Measurements from ENCODE around the gene EME2. TPM values are rescaled to one million over a fixed set of nuclear protein-coding genes. Genes with fewer than 3 reads are reported as not detected.

EME2 gene
- total RNA-seq, 1 donor from 2014 or later: 41.5 TPM

DNA sequence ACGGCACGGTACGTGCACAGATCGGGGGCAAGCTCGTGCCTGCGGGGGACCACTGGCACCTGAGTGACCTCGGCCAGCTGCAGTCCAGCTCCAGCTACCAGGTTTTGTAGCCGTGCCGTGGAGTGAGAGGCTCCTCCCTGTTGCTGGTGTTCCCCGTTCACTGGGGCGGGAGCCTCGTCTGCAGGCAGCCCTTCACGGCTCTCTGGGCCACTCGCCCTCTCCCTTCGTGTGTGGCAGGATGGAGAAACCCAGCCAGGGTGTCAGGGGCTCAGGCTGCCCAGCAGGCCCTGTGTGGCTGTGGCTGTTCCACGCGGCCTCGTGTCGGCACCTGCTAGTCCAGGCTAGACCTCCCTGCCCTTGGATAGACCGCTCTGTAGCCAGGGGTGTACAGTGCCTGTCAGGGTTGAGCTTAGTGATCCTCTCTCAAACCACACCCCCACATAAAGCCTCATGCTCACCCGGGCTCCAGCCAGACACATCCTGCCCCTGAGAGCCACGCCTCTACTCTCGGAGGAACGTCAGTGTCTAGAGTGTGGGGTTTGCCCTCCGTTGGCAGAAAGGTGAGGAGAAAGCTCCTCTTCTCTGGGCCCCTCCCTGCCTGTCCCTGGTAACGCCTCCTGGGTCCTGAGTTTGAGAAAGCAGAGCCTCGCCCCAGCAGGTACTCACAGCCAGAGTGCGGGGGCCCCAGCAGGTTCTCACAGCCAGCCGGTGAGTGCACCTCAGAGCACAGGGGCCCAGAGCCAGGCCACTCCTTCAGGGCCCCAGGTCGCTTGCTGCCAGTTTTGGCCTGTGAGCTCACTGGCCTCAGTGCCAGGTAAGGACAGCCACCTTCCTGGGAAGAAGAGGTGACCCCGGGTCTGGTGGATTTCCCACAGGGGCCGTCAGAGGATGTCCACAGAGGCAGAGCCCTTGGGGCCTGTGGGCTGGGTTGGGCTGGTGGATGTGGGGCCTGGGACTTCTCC lies 29.0 kb upstream of the EME2 start:
- Mint-ChIP-seq H3K9me3 (no peaks in the 10 kb centered on the region), H3K4me3 (no peak overlapping the region), H3K27me3 (ENCODE audit: low read depth) (no peaks in the 10 kb centered on the region), H3K4me1 (peaks cover 12% of the 10 kb centered on the region), H3K27ac (no peak overlapping the region), H3K36me3 (peaks cover 4% of the 10 kb centered on the region)
- TF ChIP-seq, protein P1, sequence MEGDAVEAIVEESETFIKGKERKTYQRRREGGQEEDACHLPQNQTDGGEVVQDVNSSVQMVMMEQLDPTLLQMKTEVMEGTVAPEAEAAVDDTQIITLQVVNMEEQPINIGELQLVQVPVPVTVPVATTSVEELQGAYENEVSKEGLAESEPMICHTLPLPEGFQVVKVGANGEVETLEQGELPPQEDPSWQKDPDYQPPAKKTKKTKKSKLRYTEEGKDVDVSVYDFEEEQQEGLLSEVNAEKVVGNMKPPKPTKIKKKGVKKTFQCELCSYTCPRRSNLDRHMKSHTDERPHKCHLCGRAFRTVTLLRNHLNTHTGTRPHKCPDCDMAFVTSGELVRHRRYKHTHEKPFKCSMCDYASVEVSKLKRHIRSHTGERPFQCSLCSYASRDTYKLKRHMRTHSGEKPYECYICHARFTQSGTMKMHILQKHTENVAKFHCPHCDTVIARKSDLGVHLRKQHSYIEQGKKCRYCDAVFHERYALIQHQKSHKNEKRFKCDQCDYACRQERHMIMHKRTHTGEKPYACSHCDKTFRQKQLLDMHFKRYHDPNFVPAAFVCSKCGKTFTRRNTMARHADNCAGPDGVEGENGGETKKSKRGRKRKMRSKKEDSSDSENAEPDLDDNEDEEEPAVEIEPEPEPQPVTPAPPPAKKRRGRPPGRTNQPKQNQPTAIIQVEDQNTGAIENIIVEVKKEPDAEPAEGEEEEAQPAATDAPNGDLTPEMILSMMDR (IDR thresholded peaks at IDR 0.05; ENCODE audit: unreplicated experiment): no peak
- DNase-seq (ENCODE audit: low spot score in 2 of 2, unreplicated experiment in 2 of 2): no peak

DNA sequence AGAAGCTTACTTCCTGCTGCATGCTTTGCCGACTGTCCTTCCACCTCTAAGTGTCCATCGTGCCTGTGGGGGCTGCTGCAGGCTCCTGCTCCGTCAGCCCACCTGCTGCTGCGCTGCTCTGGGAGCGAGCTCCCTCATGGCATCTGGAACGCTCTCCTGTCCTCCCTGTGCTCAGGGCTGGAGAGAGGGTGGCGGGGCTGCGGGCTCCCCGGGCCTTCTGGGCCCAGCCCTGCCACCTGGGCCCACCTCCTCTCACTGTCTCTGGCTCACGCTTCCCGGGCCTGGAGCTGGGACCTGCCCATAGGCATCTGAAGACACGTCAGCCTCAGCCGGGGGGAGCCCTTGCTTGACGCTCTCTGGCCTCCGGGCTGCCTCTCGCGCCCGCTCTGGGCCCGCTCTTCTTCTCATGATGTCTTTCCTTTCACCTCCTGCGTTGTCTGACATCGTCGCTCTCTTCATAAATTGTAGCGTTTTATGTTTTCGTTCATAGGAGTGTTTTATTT lies 28.2 kb upstream of the EME2 start:
- Mint-ChIP-seq H3K4me1 (peaks cover 12% of the 10 kb centered on the region), H3K9me3 (no peaks in the 10 kb centered on the region), H3K27me3 (ENCODE audit: low read depth) (no peaks in the 10 kb centered on the region), H3K27ac (no peak overlapping the region), H3K4me3 (no peak overlapping the region), H3K36me3 (peaks cover 4% of the 10 kb centered on the region)
- TF ChIP-seq, protein P1 (IDR thresholded peaks at IDR 0.05; ENCODE audit: unreplicated experiment): no peak
- no peak for DNase-seq (ENCODE audit: low spot score in 2 of 2, unreplicated experiment in 2 of 2)

DNA sequence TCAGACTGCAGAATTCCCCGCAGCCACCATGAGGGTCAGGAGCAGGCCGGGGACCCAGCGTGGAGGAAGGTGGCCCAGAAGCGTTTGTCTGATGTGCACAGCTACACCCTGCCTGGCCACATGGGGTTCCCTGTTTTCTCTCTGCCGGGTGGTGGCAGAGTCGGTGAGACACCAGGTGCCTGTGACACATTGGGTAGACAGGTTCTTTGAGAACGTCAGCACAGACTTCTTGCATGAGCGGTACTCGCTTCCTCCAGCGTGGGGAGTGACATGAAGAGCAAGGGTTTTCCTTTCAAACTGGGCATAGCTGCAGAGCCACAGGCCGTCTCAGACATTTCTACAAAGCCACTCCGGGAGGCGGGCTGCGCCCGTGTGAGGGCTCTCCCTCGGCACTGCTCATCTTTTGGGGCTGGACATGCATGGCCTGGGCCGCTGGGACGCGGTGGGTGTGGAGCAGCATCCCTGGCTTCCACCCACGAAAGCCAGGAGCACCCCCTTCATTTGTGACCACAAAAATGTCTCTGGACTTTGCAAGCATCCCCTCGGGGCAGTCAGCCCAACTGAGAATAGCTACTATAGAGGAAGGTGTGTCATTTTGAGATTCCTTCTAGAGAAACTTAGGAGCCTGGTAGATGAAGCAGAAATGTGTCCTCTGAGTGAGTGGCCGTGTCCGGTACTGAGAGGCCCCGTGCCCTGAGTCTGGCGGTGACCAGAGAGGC lies 27.3 kb upstream of the EME2 start:
- Mint-ChIP-seq H3K27me3 (ENCODE audit: low read depth) (no peaks in the 10 kb centered on the region), H3K4me1 (peaks cover 12% of the 10 kb centered on the region), H3K9me3 (no peaks in the 10 kb centered on the region), H3K36me3 (peaks cover 6% of the 10 kb centered on the region), H3K4me3 (no peak overlapping the region), H3K27ac (peak overlapping the region; percentile 92)
- DNase-seq (ENCODE audit: low spot score in 2 of 2, unreplicated experiment in 2 of 2): no peak
- TF ChIP-seq, protein P1 (IDR thresholded peaks at IDR 0.05; ENCODE audit: unreplicated experiment): no peak

DNA sequence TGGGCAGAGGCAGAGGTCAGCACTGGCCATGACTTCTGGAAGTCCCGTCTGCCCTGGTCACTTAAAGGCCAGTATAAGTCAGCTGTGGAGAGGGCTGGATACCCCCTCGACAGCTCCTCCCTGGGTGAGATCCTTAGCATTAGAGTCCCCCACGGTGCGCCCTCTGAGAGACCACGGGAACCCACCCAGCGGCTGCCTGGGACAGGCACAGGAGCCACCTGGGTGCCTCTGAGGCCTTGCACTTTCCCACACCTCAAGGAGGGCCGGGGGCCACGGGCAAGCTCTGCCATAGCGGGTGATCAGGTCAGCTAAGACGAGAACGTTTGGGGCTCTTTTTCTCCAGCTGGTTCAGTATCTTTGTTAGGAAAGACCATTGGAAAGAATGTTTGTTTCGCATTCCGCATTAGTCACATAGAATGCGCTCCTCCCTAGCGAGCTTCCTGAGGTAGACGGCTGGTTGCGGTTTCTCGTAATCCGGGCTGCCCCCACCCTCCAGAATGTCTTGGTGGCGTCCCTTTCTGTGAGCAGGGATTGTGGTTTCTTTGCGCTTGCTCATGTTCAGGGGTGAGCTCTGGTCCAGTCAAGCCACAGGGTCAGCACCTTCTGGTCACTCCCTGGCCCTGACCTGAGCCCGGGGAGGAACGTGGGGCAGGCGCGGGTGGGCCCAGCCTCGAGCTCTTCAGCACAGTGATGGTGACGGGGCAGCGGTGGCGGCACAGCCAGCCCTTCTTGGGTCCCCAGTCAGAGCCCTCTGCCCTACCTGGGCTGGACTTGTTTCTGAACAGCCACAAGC lies 26.5 kb upstream of the EME2 start:
- DNase-seq (ENCODE audit: low spot score in 2 of 2, unreplicated experiment in 2 of 2): no peak
- Mint-ChIP-seq H3K9me3 (no peaks in the 10 kb centered on the region), H3K36me3 (peaks cover 6% of the 10 kb centered on the region), H3K4me1 (peaks cover 12% of the 10 kb centered on the region), H3K27ac (peak overlapping the region; percentile 92), H3K27me3 (ENCODE audit: low read depth) (no peaks in the 10 kb centered on the region), H3K4me3 (no peak overlapping the region)
- TF ChIP-seq, protein P1 (IDR thresholded peaks at IDR 0.05; ENCODE audit: unreplicated experiment): no peak

DNA sequence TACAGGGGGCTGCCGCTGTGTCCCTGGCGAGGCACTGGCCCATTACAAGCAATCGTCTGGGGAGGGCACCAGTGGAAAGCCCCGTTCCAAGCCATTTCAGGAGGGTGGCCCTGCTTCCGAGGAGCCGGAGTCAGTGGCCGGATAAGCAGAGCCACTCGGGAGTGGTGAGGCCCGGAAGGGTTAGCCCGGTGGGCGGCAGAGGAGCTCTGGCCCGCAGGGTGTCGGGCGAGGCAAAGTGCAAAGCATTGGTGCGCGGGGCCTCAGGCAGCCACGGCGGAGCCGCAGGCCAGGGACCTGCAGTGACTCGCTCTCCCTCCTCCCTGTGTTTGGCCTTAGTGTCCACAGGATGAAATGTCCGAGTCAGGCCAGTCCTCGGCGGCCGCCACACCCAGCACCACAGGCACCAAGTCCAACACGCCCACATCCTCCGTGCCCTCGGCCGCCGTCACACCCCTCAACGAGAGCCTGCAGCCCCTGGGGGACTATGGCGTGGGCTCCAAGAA lies 25.9 kb upstream of the EME2 start:
- Mint-ChIP-seq H3K4me3 (no peak overlapping the region), H3K36me3 (peaks cover 6% of the 10 kb centered on the region), H3K27ac (peak overlapping the region; percentile 92), H3K4me1 (peaks cover 12% of the 10 kb centered on the region), H3K9me3 (no peaks in the 10 kb centered on the region), H3K27me3 (ENCODE audit: low read depth) (no peaks in the 10 kb centered on the region)
- DNase-seq (ENCODE audit: low spot score in 2 of 2, unreplicated experiment in 2 of 2): no peak
- TF ChIP-seq, protein P1 (IDR thresholded peaks at IDR 0.05; ENCODE audit: unreplicated experiment): no peak

Data from mesothelial cell of epicardium (in vitro differentiated cells).